MG63 (cell line): ENCODE data around the gene TM4SF4. TPM values are rescaled to one million over a fixed set of nuclear protein-coding genes. Genes with fewer than 3 reads are reported as not detected.

Source experiments
- DNase-seq: peaks from one replicate; pipeline ENCODE4 v3.0.0-alpha.2; 2020
- H3K27me3 ChIP-seq: fragments of 250-450 bp; sonication (Bioruptor Pico); 2 replicates; pipeline ENCODE4 v1.5.1; 2020; ENCODE audit warnings: mild to moderate bottlenecking, moderate library complexity
- H3K36me3 ChIP-seq: fragments of 250-450 bp; sonication (Bioruptor Pico); 2 replicates; pipeline ENCODE4 v1.5.1; 2020; ENCODE audit warnings: mild to moderate bottlenecking, moderate library complexity
- H3K4me3 ChIP-seq: fragments of 250-450 bp; sonication (Bioruptor Pico); 2 replicates; pipeline ENCODE4 v1.5.1; 2020; ENCODE audit warnings: mild to moderate bottlenecking, moderate library complexity
- H3K9me3 ChIP-seq: fragments of 250-450 bp; sonication (Bioruptor Pico); 2 replicates; pipeline ENCODE4 v1.5.1; 2020; ENCODE audit warnings: mild to moderate bottlenecking, moderate library complexity
- total RNA-seq: library from RNA; depleted of rRNA; stranded (reverse); fragments of >200 nt; shearing (Covaris generic); gene quantifications from 2 replicates; pipeline ENCODE4 v1.2.3, GENCODE V29; 2014; ENCODE audit warnings: low replicate concordance

The TM4SF4 gene
- total RNA-seq, 1 experiment from 2014 or later, result not detected

- no peak for DNase-seq
- Histone ChIP-seq H3K27me3 (no peaks in the 10 kb centered on the region), H3K36me3 (peaks cover 84% of the 10 kb centered on the region), H3K4me3 (no peak overlapping the region), H3K9me3 (no peaks in the 10 kb centered on the region)
Measured at GRCh38 chr3:149519912-149520311, 45.4 kb downstream of the TM4SF4 start.

GRCh38 chr3:149523512-149524299, 49.2 kb downstream of the TM4SF4 start:
- Histone ChIP-seq H3K27me3 (no peaks in the 10 kb centered on the region), H3K36me3 (peaks cover 87% of the 10 kb centered on the region), H3K4me3 (no peak overlapping the region), H3K9me3 (no peaks in the 10 kb centered on the region)
- no peak for DNase-seq

- H3K36me3 ChIP-seq, result peaks cover 73% of the 10 kb centered on the region
- H3K9me3 ChIP-seq, result no peaks in the 10 kb centered on the region
- no peaks in the 10 kb centered on the region for H3K27me3 ChIP-seq
- H3K4me3 ChIP-seq, result no peak overlapping the region
- no peak for DNase-seq
Measured at GRCh38 chr3:149527531-149528339, 53.2 kb downstream of the TM4SF4 start.

- no peak overlapping the region for H3K4me3 ChIP-seq
- H3K27me3 ChIP-seq, result no peaks in the 10 kb centered on the region
- peaks cover 77% of the 10 kb centered on the region for H3K36me3 ChIP-seq
- H3K9me3 ChIP-seq, result no peaks in the 10 kb centered on the region
- DNase-seq, result no peak
Measured at GRCh38 chr3:149528340-149528650, 53.8 kb downstream of the TM4SF4 start.

- Histone ChIP-seq H3K27me3 (no peaks in the 10 kb centered on the region), H3K4me3 (no peak overlapping the region), H3K36me3 (peaks cover 76% of the 10 kb centered on the region), H3K9me3 (no peaks in the 10 kb centered on the region)
- DNase-seq, result no peak
Measured at GRCh38 chr3:149529099-149529498, 54.6 kb downstream of the TM4SF4 start.

GRCh38 chr3:149532489-149533180, 58.1 kb downstream of the TM4SF4 start:
- no peaks in the 10 kb centered on the region for H3K9me3 ChIP-seq
- H3K27me3 ChIP-seq, result no peaks in the 10 kb centered on the region
- H3K36me3 ChIP-seq, result peaks cover 69% of the 10 kb centered on the region
- DNase-seq, result no peak
- H3K4me3 ChIP-seq, result no peak overlapping the region

- DNase-seq, result no peak
- Histone ChIP-seq H3K36me3 (peaks cover 64% of the 10 kb centered on the region), H3K4me3 (no peak overlapping the region), H3K27me3 (no peaks in the 10 kb centered on the region), H3K9me3 (no peaks in the 10 kb centered on the region)
Measured at GRCh38 chr3:149534082-149534481, 59.6 kb downstream of the TM4SF4 start.

- Histone ChIP-seq H3K27me3 (no peaks in the 10 kb centered on the region), H3K4me3 (peak overlapping the region; percentile 5; the same call in 1 of the 2 replicates), H3K36me3 (peaks cover 66% of the 10 kb centered on the region), H3K9me3 (no peaks in the 10 kb centered on the region)
- DNase-seq, result peak; percentile 46
Measured at GRCh38 chr3:149534671-149535332, 60.3 kb downstream of the TM4SF4 start.

GRCh38 chr3:149535333-149535685, 60.8 kb downstream of the TM4SF4 start:
- H3K9me3 ChIP-seq, result no peaks in the 10 kb centered on the region
- DNase-seq, result no peak
- no peaks in the 10 kb centered on the region for H3K27me3 ChIP-seq
- H3K36me3 ChIP-seq, result peaks cover 64% of the 10 kb centered on the region
- peak overlapping the region; percentile 5; the same call in 1 of the 2 replicates for H3K4me3 ChIP-seq

- Histone ChIP-seq H3K36me3 (peaks cover 68% of the 10 kb centered on the region), H3K27me3 (no peaks in the 10 kb centered on the region), H3K4me3 (no peak overlapping the region), H3K9me3 (no peaks in the 10 kb centered on the region)
- peak; percentile 53 for DNase-seq
Measured at GRCh38 chr3:149536429-149536828, 61.9 kb downstream of the TM4SF4 start.

GRCh38 chr3:149538371-149538770, 63.9 kb downstream of the TM4SF4 start:
- no peak overlapping the region for H3K4me3 ChIP-seq
- no peaks in the 10 kb centered on the region for H3K9me3 ChIP-seq
- H3K36me3 ChIP-seq, result peaks cover 70% of the 10 kb centered on the region
- H3K27me3 ChIP-seq, result no peaks in the 10 kb centered on the region
- no peak for DNase-seq

GRCh38 chr3:149541091-149541491, 66.6 kb downstream of the TM4SF4 start:
- Histone ChIP-seq H3K4me3 (no peak overlapping the region), H3K36me3 (peaks cover 64% of the 10 kb centered on the region), H3K27me3 (no peaks in the 10 kb centered on the region), H3K9me3 (no peaks in the 10 kb centered on the region)
- peak; percentile 24 for DNase-seq

GRCh38 chr3:149542375-149543312, 68.1 kb downstream of the TM4SF4 start:
- Histone ChIP-seq H3K9me3 (no peaks in the 10 kb centered on the region), H3K4me3 (no peak overlapping the region), H3K36me3 (peaks cover 63% of the 10 kb centered on the region), H3K27me3 (no peaks in the 10 kb centered on the region)
- DNase-seq, result no peak

- Histone ChIP-seq H3K36me3 (peaks cover 54% of the 10 kb centered on the region), H3K27me3 (no peaks in the 10 kb centered on the region), H3K4me3 (no peak overlapping the region), H3K9me3 (no peaks in the 10 kb centered on the region)
- DNase-seq, result no peak
Measured at GRCh38 chr3:149545049-149545448, 70.6 kb downstream of the TM4SF4 start.

GRCh38 chr3:149547413-149547812, 72.9 kb downstream of the TM4SF4 start:
- peak overlapping the region; percentile 15; the same call in 1 of the 2 replicates for H3K4me3 ChIP-seq

More at GRCh38 chr3:149547413-149547812, 72.9 kb downstream of the TM4SF4 start:
- Histone ChIP-seq H3K36me3 (peaks cover 54% of the 10 kb centered on the region), H3K9me3 (no peaks in the 10 kb centered on the region), H3K27me3 (no peaks in the 10 kb centered on the region)
- peak; percentile 85 for DNase-seq
